SKM-1 (cell line): ENCODE data around the gene NFILZ.
"Not testable (repeated sequence)": the region's sequence is repeated elsewhere in the genome, so short reads cannot be mapped to it uniquely, and the experiment has no call there.

Experiments used
- DNase-seq: peaks from one replicate; lab custom pipeline; 2025; ENCODE audit not compliant: unreplicated experiment; lab: John Stamatoyannopoulos, UW

NFILZ gene

DNA sequence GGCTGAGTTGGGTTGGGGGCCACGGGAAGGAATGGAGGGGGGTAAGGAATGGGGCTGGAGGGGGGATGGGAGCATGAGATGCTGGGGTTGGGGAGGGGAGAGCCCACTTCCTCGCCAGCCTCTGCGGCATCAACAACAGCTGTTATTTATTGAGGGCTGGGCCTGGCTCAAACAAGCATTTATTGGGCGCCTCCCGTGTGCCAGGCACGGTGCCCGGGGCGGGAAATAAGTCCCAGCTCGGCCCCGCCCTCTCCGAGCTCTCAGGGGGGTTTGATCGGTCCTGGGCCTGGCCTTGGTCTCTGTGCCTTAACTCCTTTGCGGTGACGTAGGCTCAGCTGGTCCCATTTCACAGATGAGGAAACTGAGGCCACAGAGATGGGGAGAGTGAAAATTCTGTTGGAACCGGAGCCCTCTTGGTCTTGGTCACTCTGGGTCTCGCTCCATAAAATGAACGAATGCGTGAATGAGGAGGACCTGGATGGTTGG, 19.0 kb upstream of the NFILZ start:
- DNase-seq, result no peak

DNA sequence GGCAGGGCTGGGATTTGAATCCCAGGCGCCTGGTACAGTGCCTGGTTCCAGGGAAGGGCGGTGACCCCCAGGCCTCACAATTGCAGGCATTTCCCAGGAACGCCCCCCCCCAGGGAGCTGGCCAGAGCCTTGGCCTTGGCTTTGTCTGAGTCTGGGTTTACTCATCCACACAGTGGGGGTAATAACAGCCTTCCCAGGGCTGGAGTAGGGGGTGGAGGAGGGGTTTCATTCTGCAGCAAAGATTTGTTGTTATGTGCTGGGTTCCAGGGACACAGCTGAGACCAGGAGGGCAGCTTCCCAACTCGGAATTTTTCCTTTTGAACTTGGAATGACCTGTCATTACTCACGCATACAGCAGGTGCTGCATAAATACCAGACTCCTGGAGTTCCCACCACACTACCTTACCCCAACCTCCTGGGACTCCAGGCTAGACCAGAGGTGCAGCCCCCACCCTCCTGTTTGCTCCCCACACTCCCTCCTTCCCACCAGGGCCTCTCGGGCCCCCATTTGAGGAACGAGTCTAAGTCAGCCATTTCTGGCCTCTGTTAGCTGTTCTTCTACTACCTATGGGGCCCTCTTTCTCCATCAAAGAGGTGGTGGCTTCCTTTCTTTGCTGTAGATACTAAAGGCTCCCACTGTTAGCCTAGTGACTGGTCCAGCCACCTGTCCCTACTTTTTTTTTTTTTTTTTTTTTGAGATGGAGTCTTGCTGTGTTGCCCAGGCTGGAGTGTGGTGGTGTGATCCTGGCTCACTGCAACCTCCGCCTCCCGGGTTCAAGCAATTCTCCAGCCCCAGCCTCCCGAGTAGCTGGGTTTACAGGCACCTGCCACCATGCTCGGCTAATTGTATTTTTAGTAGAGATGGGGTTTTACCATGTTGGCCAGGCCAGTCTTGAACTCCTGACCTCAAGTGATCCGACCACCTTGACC, 18.3 kb upstream of the NFILZ start:
- DNase-seq, result no peak

DNA sequence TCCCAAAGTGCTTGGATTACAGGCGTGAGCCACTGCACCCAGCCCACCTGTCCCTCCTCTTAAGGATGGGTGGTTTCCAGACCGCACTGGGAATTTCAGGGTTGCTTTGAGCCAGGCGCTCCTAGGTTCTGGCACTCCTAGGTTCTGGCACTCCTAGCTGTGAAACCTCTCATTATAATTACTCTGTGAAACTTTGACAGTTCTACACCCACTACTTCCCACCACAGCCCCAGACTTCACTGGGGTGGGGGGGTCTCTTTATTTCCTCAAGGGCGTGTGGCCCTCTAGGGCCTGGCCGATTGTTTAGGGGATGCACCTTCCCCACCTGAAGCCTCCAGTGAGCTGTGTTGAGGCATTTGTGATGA, 17.6 kb upstream of the NFILZ start:
- DNase-seq, result no peak

DNA sequence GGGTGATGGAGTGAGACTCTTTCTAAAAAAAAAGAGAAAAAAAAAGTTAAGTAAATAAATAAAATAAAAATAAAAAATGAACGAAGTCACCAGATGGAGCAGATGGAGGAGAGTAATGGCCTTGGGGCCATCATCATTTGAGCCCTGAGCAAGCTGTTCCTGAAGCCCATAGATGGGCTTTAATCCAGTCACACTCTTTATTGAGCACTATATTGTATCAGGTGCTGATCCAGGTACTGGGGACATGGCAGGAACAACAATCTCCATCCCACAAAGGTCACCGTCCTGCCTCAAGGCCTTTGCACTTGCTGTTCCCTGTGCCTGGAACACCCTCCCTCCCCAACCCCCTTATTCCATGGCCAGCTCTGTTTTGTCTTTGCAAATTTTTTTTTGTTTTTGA, 16.0 kb upstream of the NFILZ start:
- DNase-seq, result no peak

DNA sequence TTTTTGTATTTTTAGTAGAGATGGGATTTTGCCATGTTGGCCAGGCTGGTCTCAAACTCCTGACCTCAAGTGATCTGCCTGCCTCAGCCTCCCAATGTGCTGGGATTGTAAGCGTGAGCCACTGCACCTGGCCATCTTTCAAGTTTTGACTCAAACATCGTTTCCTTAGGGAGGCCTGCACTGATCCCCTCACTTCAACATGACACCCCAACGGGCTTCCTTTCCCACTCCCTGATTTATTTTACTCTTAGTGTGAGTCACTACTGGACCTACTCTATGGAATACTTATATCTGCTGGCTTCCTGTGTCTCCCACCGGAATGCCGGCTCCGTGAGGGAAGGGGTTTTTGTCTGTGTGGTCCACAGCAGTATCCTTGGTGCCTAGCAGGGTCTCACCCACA, 15.4 kb upstream of the NFILZ start:
- DNase-seq, result no peak

DNA sequence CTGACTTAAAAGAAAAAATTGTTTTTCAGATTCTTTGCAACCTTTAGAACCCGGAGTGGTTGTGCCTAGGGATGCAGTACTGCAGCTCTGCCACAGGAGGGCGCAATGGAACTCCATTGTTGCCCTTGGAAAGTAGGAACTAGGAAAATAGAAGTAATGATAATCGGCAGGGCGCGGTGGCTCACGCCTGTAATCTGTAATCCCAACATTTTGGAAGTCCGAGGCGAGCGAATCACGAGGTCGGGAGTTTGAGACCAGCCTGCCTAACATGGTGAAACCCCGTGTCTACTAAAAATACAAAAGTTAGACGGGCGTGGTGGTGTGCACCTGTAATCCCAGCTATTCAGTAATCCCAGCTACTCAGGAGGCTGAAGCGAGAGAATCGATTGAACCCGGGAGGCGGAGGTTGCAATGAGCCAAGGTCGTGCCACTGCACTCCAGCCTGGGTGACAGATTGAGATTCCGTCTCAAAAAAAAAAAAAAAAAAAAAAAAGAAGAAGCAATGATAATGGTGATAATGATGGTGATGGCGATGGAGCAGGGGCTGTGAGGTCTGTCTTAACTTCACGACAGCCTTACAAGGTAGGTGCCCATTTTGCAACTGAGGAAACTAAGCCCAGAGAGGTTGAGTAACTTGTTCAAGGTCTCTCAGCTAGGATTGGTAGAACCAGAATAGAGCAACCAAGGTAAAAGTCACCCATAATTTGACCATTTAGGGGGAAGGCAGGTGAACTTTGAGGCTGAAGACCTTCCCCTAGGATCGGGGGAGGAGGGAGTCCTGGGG, 14.4 kb upstream of the NFILZ start:
- peak; percentile 68 for DNase-seq

DNA sequence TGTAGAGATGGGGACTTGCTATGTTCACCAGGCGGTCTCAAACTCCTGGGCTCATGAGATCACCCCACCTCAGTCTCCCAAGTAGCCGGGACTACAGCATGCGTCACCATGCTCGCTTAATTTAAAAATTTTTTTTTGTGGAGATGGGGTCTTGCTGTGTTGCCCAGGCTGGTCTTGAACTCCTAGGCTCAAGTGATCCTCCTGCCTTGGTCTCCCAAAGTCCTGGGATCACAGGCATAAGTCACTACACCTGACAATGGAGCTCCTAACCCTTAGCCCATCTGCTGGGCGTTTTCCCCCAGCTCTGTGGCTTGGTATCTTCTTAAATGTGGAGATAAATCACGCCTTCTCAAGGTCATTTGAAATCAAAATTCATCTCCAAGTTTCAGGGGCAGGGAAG, 13.6 kb upstream of the NFILZ start:
- no peak for DNase-seq

DNA sequence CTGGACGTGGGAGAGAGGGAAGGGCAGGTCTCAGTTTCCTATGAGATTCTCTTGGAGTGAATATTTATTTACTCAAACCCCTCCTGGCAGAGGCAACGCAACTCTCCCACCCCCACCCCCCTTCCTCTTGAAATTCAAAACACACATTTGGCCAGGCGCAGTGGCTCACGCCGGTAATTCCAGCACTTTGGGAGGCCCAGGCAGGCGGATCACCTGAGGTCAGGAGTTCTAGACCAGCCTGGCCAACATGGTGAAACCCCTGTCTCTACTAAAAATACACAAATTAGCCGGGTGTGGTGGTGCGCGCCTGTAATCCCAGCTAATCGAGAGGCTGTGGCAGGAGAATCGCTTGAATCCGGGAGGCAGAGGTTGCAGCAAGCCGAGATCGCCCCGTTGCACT, 13.1 kb upstream of the NFILZ start:
- not testable (repeated sequence) for DNase-seq

DNA sequence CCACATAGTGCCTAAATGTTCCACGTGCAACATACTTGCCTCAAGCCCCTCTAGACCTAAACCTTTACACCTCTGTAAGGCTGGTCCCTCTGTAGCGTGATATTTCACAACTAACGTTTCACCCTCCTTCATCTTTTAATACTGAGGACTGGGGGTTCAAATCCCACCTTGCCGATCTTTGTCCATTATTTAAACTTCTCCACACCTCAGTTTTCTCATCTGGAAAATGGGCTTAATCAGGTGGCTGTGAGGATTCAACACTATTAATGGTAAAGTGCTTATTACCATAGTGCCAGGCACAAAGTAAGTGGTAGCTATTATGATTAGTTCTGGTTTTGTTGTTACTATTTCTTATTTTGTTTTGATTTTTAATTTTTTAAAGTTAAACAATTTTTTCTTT, 12.4 kb upstream of the NFILZ start:
- DNase-seq, result no peak

DNA sequence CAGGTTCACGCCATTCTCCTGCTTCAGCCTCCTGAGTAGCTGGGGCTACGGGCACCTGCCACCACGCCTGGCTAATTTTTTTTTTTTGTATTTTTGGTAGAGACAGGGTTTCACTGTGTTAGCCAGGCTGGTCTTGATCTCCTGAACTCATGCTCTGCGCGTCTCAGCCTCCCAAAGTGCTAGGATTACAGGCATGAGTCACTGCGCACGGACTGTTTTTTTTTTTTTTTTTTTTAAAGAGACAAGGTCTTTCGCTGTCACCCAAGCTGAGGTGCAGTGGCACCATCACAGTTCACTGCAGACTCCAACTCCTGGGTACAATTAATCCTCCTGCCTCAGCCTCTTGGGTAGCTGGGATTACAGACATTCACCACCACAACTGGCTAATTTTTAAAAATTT, 11.7 kb upstream of the NFILZ start:
- DNase-seq, result no peak

DNA sequence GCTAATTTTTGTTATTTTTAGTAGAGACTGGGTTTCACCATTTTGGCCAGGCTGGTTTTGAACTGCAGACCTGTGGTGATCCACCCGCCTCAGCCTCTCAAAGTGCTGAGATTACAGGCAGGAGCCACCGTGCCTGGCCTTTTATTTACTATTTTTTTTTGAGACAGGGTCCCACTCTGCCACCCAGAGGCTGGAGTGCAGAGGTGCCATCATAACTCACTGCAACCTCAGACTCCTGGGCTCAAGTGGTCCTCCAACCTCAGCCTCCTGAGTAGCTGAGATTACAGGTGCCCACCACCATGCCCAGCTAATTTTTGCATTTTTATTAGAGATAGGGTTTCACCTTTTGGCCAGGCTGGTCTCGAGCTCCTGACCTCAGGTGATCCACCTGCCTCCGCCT, 7.5 kb upstream of the NFILZ start:
- not testable (repeated sequence) for DNase-seq

DNA sequence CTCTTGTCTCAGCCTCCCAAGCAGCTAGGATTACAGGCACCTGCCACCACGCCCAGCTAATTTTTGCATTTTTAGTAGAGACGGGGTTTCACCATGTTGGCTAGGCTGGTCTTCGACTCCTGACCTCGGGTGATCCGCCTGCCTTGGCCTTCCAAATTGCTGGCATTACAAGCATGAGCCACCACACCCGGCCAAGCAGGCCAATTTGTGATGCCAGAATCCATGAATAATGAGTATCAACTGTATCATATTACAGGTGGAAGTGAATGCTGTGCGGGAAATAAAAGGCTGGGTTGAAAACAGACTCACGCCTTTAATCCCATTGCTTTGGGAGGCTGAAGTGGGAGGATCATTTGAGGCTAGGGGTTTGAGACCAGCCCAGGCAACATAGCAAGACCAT, 3.6 kb upstream of the NFILZ start:
- DNase-seq, result no peak

DNA sequence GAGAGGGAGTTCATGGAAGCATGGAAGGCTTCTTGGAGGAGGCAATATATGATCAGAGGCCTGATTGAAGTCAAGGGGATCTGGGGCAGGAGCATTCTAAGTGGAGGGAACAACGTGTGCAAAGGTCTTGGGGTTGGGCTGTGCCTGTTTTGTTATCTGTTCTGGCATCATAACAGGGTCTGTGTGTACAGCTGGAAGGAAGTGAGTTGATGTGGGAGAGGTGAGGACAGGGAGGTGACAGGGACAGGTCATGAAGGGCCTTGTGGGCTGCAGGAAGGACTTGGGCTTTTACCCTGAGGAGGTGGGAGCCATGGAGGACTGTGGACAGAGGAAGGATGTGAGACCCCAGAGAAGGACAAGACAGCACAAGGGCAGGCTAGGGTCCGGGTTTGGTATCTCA, 1.2 kb upstream of the NFILZ start:
- no peak for DNase-seq

DNA sequence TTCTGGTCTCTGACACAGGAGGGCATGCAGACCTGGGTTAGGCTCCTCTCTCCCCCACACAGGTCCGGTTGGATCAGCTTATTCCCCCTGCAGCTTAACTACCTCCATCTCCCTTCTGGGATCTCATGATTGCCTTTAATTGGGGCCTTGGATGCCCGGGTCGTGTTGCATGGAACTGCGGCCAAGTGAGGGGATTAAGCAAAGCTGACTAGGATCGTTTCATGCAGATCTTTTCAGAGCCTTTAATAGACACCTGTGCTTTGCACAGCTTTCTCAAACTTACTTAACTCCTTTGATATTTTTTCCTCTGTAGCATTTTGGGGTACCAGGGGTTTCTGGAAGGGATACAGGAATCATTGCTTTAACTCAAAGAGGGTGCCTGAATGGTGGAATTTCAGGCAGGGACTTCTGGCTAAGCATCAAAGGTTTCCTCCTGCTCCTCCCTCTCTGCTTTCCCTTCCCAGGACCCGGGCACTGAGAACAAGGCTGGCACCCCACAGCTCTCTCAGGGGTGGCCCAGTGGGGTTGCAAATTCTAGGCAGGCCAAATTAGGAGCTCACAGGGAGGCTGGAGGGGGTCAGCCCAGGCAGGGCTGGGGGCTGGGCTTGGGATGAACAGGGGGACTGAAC, 477 bp downstream of the NFILZ start:
- no peak for DNase-seq

DNA sequence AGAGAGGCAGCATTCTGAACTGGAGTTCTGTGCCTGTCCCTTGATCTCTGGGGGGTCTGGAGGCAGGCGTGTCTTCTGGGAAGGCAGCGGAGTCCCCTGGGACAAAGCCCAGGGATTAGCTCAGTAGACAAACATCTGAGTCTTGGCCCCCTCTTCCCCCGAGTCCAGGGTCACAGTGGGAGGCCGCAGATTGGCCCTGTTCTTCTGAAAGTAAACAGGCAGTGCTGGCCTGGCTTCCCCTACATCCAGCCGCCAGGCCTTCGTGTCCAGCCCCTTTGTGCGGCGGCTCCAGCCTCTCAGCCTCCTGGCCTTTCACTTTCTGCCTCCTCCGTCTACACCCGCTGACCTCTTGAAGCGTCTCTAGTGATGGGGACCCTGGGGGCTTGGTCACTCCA, 989 bp downstream of the NFILZ start:
- DNase-seq, result no peak

DNA sequence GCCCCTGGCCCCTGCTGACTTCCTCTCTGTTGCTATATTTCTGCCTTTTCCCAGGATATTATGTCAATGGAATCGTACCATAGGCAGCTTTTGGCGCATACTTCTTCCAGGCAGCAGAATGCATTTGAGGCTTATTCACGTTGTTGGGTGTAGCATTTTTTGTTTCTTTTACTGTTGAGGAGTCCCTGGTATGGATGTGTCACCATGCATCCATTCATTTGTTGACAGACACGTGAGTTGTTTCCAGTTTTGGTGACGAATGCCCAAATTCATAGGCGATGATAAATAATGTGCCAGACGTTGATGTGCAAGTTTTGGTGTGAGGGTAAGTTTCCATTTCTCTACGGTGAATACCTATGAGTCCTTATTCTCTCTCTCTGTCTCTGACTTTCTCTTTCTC, 5.0 kb downstream of the NFILZ start:
- DNase-seq, result no peak

DNA sequence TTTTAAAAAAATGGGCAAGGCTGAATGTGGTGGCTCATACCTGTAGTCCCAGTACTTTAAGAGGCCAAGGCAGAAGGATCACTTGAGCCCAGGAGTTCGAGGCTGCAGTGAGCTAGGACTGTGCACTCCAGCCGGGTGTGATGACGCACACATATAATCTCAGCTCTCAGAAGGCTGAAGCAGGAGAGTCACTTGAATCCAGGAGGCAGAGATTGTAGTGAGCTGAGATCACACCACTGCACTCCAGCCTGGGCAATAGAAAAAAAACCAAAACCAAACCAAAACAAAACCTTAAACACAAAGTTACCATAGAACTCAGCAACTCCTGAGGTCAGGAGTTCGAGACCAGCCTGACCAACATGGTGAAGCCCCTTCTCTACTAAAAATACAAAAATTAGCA, 6.6 kb downstream of the NFILZ start:
- not testable (repeated sequence) for DNase-seq

DNA sequence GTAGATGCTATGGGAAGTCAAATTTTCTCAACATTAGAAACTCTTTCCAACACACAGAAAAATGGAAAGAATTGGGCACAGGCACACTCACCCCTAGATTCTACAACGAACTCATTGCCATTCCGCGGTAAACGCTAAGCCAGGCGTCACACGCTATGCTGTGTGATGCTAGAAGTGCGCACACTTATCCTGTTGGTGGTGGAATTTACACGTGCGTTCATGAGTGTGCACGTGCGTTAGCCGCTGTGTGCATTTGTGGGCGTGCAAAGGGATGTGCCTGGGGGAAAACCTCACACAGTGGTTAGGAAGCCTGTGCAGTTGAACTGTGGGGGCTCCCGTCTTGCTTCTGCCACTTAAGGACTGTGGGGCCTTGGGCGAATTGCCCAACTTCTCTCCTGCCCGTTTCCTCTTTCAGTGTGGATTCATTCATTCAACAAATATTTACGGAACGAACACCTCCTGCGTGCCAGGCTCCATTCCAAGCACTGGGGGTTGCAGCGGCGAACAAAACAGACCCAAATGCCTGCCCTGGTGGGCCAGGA, 7.7 kb downstream of the NFILZ start:
- peak; percentile 77 for DNase-seq

DNA sequence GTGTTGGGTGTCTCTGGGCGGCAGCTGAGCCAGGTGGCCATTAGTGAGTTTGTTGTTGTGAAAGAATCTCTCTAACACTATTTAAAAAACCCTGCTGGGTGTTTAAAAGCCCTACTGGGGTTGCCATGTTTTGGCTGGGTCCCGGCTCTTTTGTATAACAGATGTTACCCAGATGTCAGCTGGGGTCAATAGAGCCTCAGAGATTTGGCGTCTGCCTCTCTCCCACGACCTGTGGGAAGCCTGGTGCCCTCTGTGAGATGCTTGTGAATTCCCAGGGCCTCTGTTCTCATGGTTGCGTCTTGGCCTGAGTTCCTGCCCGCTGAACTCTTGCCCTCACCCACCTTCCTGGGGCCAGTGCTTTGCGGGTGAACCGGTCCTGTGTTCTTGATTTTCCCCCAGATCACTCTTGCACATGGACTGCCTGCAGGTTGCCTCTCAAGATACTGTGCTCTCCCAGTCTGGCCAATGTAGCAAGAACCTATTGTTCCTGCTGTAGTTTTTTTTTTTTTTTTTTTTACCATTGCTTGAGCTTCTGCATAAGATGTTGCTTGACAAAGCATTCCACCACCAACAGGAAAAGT, 9.5 kb downstream of the NFILZ start:
- no peak for DNase-seq

DNA sequence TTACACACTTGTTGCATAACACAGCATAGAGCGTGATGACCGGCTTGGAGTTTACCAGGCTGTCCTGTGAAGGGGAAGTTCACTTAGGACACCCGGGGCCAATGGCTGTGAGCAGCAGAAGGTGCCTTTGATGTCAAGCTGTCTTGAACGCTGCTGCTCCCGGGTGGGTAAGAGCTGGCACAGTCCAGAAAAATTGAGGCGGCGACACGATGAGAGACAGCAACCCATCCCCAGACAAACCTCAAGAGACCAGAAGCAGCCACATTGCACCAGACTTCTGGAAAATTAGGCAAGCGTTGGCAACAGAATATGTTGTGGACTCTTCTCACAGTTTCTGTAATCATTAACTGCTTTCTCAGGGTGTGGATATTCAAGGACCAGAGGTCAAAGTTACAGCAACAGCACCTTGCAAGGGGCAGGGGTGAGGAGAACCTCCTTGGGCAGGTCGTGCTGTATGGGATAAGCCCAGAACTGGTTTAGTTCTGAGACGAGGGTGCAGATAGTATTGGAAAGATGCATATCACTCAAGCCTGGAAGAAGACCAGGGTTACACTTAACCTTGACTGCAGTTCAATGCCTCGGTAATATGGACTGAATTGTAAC, 10.1 kb downstream of the NFILZ start:
- DNase-seq, result peak; percentile 89
